AG04450 (cell line): Measurements from ENCODE around the gene SORCS3. TPM values are rescaled to one million over a fixed set of nuclear protein-coding genes. Genes with fewer than 3 reads are reported as not detected.

Source experiments
- CTCF ChIA-PET: fragments of 300-600, 350-600 bp; formaldehyde crosslinking; extraction: SDS; loops from one replicate; lab custom pipeline; 2022; ENCODE audit warnings: antibody characterized with exemption, inconsistent platforms; lab: Charles Lee
- POLR2A ChIA-PET: fragments of 350-600 bp; formaldehyde crosslinking; extraction: SDS; loops from one replicate; lab custom pipeline; 2021; ENCODE audit warnings: antibody characterized with exemption, inconsistent platforms; lab: Yijun Ruan, JAX
- DNase-seq: peaks from one replicate; pipeline ENCODE4 v3.0.0-alpha.2; 2011; ENCODE audit warnings: low read depth, low spot score
- H3K27ac ChIP-seq: one replicate; pipeline ENCODE4 v1.5.1; 2012; ENCODE audit warnings: low read depth, low read length, control low read depth
- H3K27me3 ChIP-seq: one replicate; pipeline ENCODE4 v1.6.0; 2012; ENCODE audit warnings: low read length; ENCODE audit not compliant: control insufficient read depth, insufficient read depth
- H3K4me3 ChIP-seq: 2 replicates; pipeline ENCODE4 v1.5.1; 2011; ENCODE audit warnings: mild to moderate bottlenecking, low read depth, low read length, control low read depth
- H3K9me3 ChIP-seq: 2 replicates; pipeline ENCODE4 v1.5.1; 2012; ENCODE audit warnings: low read length; ENCODE audit not compliant: control insufficient read depth, insufficient read depth
- CTCF ChIP-seq: IDR thresholded peaks from 2 replicates; pipeline ENCODE4 v1.5.1; 2011; ENCODE audit warnings: low read depth, low read length, control low read depth, inconsistent platforms
- polyA plus RNA-seq: library from polyadenylated mRNA; depleted of rRNA; stranded (reverse); fragments of >200 nt; gene quantifications from 2 replicates; pipeline ENCODE4 v1.2.3, GENCODE V29; 2011

SORCS3 gene
- polyA plus RNA-seq, 1 experiment, result not detected

DNA sequence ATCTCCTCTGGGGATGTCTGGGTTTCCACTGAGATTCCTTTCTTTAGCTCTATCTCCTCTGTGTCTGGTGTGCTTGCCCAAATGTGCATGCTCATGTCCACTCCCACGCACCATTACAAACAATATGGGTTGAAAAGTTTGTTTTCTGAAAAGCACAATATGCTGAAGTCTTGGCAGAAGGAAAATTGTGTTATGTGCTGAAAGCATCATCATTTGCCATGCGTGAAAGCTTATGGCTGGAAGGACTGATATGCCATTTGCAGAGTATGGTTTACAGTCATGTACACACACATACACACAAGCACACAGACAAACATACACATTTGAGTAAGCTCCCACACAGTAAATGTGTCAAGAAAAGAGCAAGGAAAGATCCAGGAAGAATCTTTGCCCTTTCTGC, 231.6 kb downstream of the SORCS3 start:
- Histone ChIP-seq H3K27ac (no peak overlapping the region), H3K9me3 (peaks cover 6% of the 10 kb centered on the region), H3K4me3 (no peak overlapping the region), H3K27me3 (no peaks in the 10 kb centered on the region)
- POLR2A ChIA-PET, result no interaction called here
- TF ChIP-seq CTCF, result no peak
- no peak for DNase-seq
- CTCF ChIA-PET, result no interaction called here

- DNase-seq, result no peak
- CTCF ChIA-PET, result no interaction called here
These were observed 232.1 kb downstream of the SORCS3 start for GRCh38 chr10:104873161-104873560.

DNA sequence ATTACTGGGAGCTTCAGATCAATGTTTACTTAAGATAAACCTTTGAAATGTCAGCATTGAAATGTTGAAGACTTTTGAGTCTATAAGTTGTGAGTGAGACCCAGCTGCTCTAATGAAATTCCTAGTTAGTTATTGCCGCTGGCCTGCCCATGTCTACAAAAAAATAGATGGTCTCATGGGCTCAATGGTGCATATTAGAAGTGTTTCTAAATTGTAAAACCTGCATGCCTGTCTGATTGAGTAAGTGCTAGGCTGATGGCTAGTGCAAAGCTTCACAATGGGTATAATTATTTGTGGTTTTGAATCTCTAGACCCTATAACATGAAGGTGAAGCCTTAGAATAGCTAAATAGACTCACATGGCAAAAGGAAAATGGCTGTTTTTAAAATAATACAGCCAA, 234.5 kb downstream of the SORCS3 start:
- Histone ChIP-seq H3K27ac (no peak overlapping the region), H3K4me3 (no peak overlapping the region), H3K9me3 (peaks cover 10% of the 10 kb centered on the region), H3K27me3 (no peaks in the 10 kb centered on the region)
- no peak for TF ChIP-seq CTCF
- no peak for DNase-seq
- CTCF ChIA-PET, result no interaction called here
- POLR2A ChIA-PET, result no interaction called here

More at GRCh38 chr10:104873161-104873560, 232.1 kb downstream of the SORCS3 start:
- H3K27me3 ChIP-seq, result no peaks in the 10 kb centered on the region
- H3K27ac ChIP-seq, result no peak overlapping the region
- POLR2A ChIA-PET, result no interaction called here
- no peak overlapping the region for H3K4me3 ChIP-seq
- no peak for TF ChIP-seq CTCF
- peaks cover 6% of the 10 kb centered on the region for H3K9me3 ChIP-seq

- TF ChIP-seq CTCF, result no peak
- no peak for DNase-seq
- Histone ChIP-seq H3K9me3 (peaks cover 6% of the 10 kb centered on the region; the same call in 1 of the 2 replicates), H3K27me3 (no peaks in the 10 kb centered on the region), H3K4me3 (no peak overlapping the region), H3K27ac (no peak overlapping the region)
- ChIA-PET POLR2A (no interaction called here), CTCF (no interaction called here)
These were observed 239.7 kb downstream of the SORCS3 start for GRCh38 chr10:104880624-104881398.

DNA sequence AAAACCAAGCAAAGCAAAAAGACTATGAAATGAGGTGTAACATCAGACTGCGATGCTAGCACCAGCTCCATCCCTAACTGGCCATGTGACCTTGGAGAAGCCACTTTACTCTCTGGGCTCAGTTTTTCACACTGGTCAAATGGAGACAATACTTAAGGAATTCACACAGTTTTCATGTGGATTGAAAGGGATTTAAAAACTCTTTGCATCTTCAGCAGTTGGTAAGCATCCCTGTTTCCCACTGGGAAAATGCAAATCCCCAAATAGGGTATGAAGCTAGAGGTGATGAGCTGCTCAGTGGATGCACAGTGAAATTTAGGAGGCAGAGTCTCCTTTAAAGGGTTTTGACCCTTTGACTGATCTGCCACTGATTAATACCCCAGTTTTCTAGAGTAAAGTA, 240.7 kb downstream of the SORCS3 start:
- no peaks in the 10 kb centered on the region for H3K27me3 ChIP-seq
- H3K4me3 ChIP-seq, result no peak overlapping the region
- no peak for TF ChIP-seq CTCF
- ChIA-PET CTCF (no interaction called here), POLR2A (no interaction called here)
- DNase-seq, result no peak
- H3K9me3 ChIP-seq, result peaks cover 6% of the 10 kb centered on the region; the same call in 1 of the 2 replicates
- H3K27ac ChIP-seq, result no peak overlapping the region
